ENCODE results near the gene ACBD5.

DNA sequence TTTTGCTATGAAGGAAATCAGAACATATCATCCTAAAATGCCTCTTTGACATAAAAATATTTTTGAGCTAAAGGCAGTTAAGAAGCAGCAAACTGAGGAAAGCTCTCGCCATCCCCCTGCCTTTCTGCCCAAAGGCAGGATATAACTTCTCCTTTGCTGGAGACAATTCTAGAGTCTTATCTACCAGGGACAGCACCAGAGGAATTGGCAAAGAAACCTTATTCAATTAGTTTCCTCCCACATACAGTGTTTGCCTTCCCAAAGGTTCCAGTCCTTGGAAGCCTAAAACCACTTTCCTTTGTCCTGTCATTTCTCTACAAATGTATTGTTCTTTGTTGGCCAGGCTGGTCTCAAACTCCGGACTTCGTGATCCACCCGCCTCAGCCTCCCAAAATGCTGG is 51.7 kb downstream of the ACBD5 start:
- TF ChIP-seq ELF1 (IDR thresholded peaks at IDR 0.05) = no peak
- TF ChIP-seq, protein P1, sequence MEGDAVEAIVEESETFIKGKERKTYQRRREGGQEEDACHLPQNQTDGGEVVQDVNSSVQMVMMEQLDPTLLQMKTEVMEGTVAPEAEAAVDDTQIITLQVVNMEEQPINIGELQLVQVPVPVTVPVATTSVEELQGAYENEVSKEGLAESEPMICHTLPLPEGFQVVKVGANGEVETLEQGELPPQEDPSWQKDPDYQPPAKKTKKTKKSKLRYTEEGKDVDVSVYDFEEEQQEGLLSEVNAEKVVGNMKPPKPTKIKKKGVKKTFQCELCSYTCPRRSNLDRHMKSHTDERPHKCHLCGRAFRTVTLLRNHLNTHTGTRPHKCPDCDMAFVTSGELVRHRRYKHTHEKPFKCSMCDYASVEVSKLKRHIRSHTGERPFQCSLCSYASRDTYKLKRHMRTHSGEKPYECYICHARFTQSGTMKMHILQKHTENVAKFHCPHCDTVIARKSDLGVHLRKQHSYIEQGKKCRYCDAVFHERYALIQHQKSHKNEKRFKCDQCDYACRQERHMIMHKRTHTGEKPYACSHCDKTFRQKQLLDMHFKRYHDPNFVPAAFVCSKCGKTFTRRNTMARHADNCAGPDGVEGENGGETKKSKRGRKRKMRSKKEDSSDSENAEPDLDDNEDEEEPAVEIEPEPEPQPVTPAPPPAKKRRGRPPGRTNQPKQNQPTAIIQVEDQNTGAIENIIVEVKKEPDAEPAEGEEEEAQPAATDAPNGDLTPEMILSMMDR (IDR thresholded peaks at IDR 0.05) = no peak
- no peak for TF ChIP-seq RFX5 (IDR thresholded peaks at IDR 0.05; ENCODE audit: low read length)
